HG03159 (cell line): Measurements from ENCODE around the gene DOCK2.
"Not testable (repeated sequence)": the region's sequence is repeated elsewhere in the genome, so short reads cannot be mapped to it uniquely, and the experiment has no call there.

Experiments
- ATAC-seq: cut with Tn5 transposase; IDR thresholded peaks from one replicate; pipeline ENCODE4 v1.9.1; 2021; ENCODE audit warnings: mild to moderate bottlenecking, moderate library complexity; ENCODE audit not compliant: unreplicated experiment

The DOCK2 gene

DNA sequence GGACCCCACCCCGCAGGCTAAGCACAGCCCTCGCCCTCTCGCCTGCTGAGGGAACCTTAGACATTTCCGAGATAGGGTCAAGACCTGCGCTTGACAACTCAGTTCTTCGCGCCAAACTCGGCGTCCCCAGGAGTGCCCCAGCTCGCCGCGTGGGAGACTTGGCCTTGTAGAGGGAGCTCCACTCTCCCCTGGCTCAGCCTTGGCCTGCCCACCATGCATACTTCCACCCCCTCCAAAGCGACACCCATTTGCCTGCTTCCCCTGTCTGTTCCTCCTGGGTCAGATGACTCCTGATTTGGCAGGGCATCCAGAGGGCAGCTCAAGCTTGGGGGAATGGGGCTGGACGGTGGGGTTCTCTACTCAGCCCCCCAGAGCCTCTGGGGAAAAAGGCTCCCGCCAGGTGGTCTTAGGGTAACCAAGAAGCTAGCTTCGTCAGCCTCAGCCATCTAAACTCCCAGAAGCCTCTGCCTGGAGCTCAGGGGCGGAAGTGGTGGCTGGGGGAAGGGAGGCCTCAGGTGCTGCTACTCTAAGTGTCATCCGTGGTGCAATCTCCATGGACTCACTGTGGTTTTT lies 560 bp downstream of the DOCK2 start:
- ATAC-seq: peak; percentile 59

GRCh38 chr5:169641253-169641652 lies 4.2 kb downstream of the DOCK2 start:
- no peak for ATAC-seq

DNA sequence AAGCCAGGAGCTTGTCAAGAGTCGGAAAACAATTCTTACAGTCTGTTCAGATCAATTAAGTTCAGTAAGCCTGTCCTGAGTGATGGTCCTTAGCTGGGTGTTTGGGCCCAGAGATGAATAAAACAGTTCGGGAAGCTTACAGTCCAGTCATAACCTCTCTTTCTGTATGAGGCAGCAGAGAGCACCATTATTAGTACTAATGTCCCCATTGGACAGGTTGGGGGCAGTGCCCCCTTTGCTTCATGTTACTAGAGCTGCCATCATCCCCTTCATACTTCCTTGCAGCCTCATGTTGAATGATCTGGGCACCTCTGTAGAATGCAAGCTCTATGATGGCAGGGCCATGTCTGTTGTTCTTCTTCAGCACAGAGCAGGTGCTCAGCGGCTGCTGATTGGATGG lies 9.8 kb downstream of the DOCK2 start:
- peak; percentile 57 for ATAC-seq

- no peak for ATAC-seq
Measured at GRCh38 chr5:169647566-169647965, 10.5 kb downstream of the DOCK2 start.

- ATAC-seq: no peak
Measured at GRCh38 chr5:169648725-169649310, 11.7 kb downstream of the DOCK2 start.

DNA sequence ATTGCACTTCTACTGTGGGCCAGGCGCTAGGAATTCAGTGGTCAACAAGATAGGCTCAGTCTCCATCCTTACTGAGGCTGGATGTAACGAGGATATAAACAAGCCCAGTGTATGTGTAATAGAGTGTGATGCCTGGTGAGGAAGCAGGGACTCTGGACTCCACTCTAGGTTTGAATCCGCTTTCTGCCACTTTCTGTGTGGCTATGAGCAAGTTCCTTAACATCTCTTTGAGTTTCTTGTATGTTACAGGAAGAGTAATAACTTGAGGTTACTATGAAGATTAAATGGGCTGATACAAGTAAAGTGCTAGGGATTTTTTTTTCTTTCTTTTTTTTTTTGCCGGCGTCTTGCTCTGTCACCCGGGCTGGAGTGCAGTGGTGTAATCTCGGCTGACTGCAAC lies 12.4 kb downstream of the DOCK2 start:
- ATAC-seq: no peak

DNA sequence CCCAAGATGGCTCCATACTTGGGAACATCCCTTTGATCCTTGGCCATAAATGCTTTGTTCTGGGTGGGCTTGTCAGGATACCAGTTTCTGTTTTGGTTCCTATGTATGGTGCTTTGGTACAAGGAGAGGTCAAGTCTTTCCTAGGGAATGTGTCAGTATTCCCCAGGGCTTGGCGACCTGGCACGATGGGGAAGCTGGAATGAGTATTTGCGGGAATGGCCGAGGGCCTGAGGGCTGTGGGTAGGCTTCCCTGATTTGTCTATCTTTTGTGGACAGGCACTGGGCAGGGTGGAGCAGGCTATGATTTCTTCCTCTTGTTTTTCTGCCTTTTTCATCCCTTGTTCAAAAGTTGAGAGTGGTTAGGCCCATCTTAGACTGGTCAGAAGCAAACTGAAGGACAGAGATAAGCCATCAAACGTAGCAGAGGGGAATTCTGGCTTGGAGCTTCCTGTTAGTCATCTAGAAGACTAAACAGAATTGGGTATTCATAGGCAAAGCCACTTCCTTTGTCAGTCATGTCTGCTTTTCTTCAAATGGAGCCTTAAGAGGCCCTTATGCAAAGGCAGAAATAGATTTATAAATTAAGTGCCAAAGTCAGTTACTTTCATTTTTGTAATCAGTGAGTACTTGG lies 13.7 kb downstream of the DOCK2 start:
- ATAC-seq: peak; percentile 43

- ATAC-seq: no peak
Measured at GRCh38 chr5:169651526-169651925, 14.5 kb downstream of the DOCK2 start.

GRCh38 chr5:169652057-169652456 lies 15.0 kb downstream of the DOCK2 start:
- ATAC-seq: no peak

GRCh38 chr5:169653091-169653490 lies 16.0 kb downstream of the DOCK2 start:
- no peak for ATAC-seq

DNA sequence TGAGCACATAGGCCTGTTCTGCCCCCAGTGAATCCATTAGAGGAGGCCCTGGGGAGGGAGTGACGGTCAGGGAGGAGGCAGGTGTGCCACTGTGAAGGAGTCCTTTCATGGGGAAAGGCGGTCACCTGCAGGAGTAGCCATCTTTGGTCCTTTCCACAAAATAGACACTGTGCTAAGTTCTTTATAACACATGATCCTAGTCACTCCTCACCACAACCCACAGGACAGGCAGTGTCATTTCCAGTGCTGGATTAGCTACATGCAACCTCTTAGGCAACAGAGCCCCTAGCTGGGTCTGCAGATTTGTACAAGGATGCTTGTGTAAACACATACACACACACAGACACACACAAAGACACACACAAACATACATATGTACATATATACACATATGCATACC lies 18.3 kb downstream of the DOCK2 start:
- no peak for ATAC-seq

- ATAC-seq: peak; percentile 82
Measured at GRCh38 chr5:169656125-169656901, 19.2 kb downstream of the DOCK2 start.

GRCh38 chr5:169657127-169657526 lies 20.1 kb downstream of the DOCK2 start:
- ATAC-seq: no peak

DNA sequence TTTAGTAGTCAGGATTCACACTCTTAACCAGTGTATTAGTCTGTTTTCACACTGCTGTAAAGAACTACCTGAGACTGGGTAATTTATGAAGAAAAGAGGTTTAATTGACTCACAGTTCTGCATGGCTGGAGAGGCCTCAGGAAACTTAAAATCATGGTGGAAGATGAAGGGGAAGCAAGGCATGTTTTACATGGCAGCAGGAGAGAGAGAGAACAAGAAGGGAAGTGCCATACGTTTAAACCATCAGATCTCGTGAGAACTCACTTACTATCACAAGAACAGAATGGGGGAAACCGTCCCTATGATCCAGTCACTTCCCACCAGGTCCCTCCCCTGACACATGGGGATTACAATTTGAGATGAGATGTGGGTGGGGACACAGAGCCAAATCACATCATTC lies 25.4 kb downstream of the DOCK2 start:
- ATAC-seq: not testable (repeated sequence)

- no peak for ATAC-seq
Measured at GRCh38 chr5:169663537-169663936, 26.5 kb downstream of the DOCK2 start.

- no peak for ATAC-seq
Measured at GRCh38 chr5:169666365-169666764, 29.3 kb downstream of the DOCK2 start.

DNA sequence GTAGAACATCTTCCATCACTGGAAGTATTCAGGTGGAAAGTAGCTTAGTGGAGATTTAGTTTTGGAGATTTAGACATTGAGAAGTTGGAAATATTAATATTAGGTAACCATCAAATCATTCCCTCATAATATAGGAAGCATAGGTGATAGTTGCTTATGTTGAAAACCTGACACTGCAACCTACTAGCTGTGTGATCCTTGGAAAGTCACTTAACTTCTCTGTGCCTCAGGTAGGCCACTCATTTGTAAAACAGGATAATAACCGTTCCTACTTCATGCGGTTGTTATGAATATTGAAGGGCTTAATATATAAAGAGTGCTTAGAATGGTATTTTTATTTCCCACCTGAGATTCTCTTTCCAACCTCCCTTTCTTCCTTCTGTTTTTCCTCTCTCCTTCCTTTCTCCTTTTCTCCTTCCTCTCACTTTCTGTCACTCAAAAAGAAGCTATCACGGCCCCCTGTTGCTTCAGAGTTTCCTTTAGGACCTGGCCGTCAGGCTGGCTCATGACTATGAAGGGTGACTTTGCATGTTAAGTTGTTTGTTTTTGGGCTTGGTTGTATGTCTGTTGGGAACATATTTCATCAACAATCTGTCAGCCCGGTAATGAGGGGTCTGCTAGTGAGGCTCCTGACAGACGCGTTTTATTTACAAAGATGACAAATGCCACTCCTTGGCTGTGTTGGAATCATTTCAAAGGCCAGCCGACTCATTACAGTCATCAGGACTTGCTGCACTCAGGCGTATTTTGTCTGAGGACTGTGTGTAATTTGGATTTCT lies 31.0 kb downstream of the DOCK2 start:
- ATAC-seq: no peak

DNA sequence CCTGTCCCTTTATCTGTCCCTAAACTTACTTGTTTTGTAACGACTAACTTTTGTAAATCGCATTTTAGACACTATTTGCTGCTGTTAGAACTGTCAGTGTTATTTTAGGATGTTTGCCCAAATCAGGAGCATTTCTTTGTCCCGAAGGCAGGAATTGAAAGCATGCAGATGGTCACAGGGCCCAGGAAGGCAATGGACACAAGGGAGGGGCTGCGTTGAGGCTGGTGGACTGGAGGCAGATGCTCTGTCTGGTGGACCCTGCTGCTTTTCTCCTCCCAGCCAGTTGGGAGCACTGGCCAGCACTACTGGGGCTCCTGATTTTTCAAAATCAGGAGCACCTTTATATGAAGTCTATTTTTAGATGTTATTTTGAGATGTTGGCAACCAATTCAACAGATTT lies 31.7 kb downstream of the DOCK2 start:
- ATAC-seq: no peak

DNA sequence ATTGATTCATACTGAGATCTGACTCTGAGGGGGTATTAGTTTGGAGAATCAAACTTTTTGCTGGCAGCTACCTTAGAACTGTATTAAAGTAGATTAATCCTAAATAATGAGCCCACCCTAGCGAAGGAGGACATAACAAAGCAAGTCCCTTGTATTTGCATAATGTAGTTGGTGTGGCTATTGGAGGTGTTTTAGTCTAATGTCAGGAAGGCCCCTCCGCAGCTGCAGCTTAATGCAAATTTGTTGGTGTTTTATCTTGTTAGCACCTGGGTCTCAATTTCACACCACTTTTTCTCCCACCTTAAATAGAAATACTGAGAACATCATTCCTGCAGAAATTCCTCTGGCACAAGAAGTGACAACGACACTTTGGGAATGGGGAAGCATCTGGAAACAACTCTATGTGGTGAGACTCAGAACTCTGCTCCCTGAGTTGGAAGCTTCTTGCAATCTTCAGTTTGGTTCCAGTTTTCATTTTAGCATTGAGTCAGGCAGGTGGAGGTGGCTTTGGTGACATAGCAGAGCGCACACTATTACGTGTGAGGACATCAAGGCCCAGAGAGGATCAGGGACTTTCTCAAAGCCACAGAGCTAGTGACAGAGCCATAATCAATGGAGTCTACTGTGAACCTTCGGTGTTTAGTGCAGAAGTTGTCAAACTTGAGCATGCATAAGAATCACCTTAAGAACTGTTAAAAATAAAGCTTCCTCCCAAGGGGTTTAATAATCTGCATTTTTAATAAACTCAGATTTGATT lies 33.9 kb downstream of the DOCK2 start:
- ATAC-seq: peak; percentile 96

GRCh38 chr5:169682026-169682425 lies 45.0 kb downstream of the DOCK2 start:
- ATAC-seq: no peak
